Measurements from ENCODE around the gene ATP10D.
"Not testable (repeated sequence)": the region's sequence is repeated elsewhere in the genome, so short reads cannot be mapped to it uniquely, and the experiment has no call there.

Gene ATP10D

GRCh38 chr4:47535567-47536147 lies 50.6 kb downstream of the ATP10D start:
- no peak for DNase-seq (ENCODE audit: low read depth)

GRCh38 chr4:47536966-47537365 lies 51.9 kb downstream of the ATP10D start:
- no peak for DNase-seq (ENCODE audit: low read depth)

GRCh38 chr4:47538111-47538824 lies 53.2 kb downstream of the ATP10D start:
- DNase-seq (ENCODE audit: low read depth) = no peak

- no peak for DNase-seq (ENCODE audit: low read depth)
Observed at GRCh38 chr4:47538825-47539154, 53.7 kb downstream of the ATP10D start.

GRCh38 chr4:47542640-47543039 lies 57.6 kb downstream of the ATP10D start:
- not testable (repeated sequence) for DNase-seq (ENCODE audit: low read depth)

- DNase-seq (ENCODE audit: low read depth) = no peak
Observed at GRCh38 chr4:47543331-47543730, 58.3 kb downstream of the ATP10D start.

GRCh38 chr4:47550357-47550756 lies 65.3 kb downstream of the ATP10D start:
- not testable (repeated sequence) for DNase-seq (ENCODE audit: low read depth)

- no peak for DNase-seq (ENCODE audit: low read depth)
Observed at GRCh38 chr4:47550899-47551548, 65.9 kb downstream of the ATP10D start.

- DNase-seq (ENCODE audit: low read depth) = no peak
Observed at GRCh38 chr4:47551682-47552081, 66.6 kb downstream of the ATP10D start.

GRCh38 chr4:47553329-47554125 lies 68.5 kb downstream of the ATP10D start:
- DNase-seq (ENCODE audit: low read depth) = no peak

GRCh38 chr4:47555920-47556319 lies 70.8 kb downstream of the ATP10D start:
- DNase-seq (ENCODE audit: low read depth) = not testable (repeated sequence)

- no peak for DNase-seq (ENCODE audit: low read depth)
Observed at GRCh38 chr4:47557255-47557654, 72.2 kb downstream of the ATP10D start.

GRCh38 chr4:47560682-47561081 lies 75.6 kb downstream of the ATP10D start:
- no peak for DNase-seq (ENCODE audit: low read depth)

GRCh38 chr4:47561331-47561730 lies 76.3 kb downstream of the ATP10D start:
- DNase-seq (ENCODE audit: low read depth) = no peak

- DNase-seq (ENCODE audit: low read depth) = no peak
Observed at GRCh38 chr4:47562297-47562696, 77.2 kb downstream of the ATP10D start.

GRCh38 chr4:47566566-47566965 lies 81.5 kb downstream of the ATP10D start:
- DNase-seq (ENCODE audit: low read depth) = no peak

GRCh38 chr4:47566969-47567368 lies 81.9 kb downstream of the ATP10D start:
- no peak for DNase-seq (ENCODE audit: low read depth)

- no peak for DNase-seq (ENCODE audit: low read depth)
Observed at GRCh38 chr4:47567511-47567910, 82.4 kb downstream of the ATP10D start.

- DNase-seq (ENCODE audit: low read depth) = no peak
Observed at GRCh38 chr4:47570816-47571215, 85.7 kb downstream of the ATP10D start.

GRCh38 chr4:47572981-47573380 lies 87.9 kb downstream of the ATP10D start:
- DNase-seq (ENCODE audit: low read depth) = no peak

GRCh38 chr4:47577779-47578553 lies 92.9 kb downstream of the ATP10D start:
- no peak for DNase-seq (ENCODE audit: low read depth)

GRCh38 chr4:47579235-47579634 lies 94.2 kb downstream of the ATP10D start:
- DNase-seq (ENCODE audit: low read depth) = no peak

Measured in T-helper 22 cell (primary cell).